ENCODE data around the gene RHBDL1.
A peak's percentile ranks its signal among the peaks of the same experiment; 100 is the strongest.

RHBDL1 gene

GRCh38 chr16:632486-633335 lies 42.8 kb upstream of the RHBDL1 start:
- H3K4me3 ChIP-seq (ENCODE audit: low read length): no peak overlapping the region
- no peak for TF ChIP-seq ZNF274 (IDR thresholded peaks at IDR 0.05; ENCODE audit: low read depth, low read length)

GRCh38 chr16:633336-634050 lies 42.0 kb upstream of the RHBDL1 start:
- H3K4me3 ChIP-seq (ENCODE audit: low read length): no peak overlapping the region
- no peak for TF ChIP-seq ZNF274 (IDR thresholded peaks at IDR 0.05; ENCODE audit: low read depth, low read length)

GRCh38 chr16:634051-634670 lies 41.3 kb upstream of the RHBDL1 start:
- no peak overlapping the region for H3K4me3 ChIP-seq (ENCODE audit: low read length)
- TF ChIP-seq ZNF274 (IDR thresholded peaks at IDR 0.05; ENCODE audit: low read depth, low read length): no peak

- peak overlapping the region; percentile 65; the same call in 1 of the 2 replicates for H3K4me3 ChIP-seq (ENCODE audit: low read length)
Observed at GRCh38 chr16:634996-635395, 40.5 kb upstream of the RHBDL1 start.

GRCh38 chr16:635573-636205 lies 39.8 kb upstream of the RHBDL1 start:
- H3K4me3 ChIP-seq (ENCODE audit: low read length): peak overlapping the region; percentile 65
- TF ChIP-seq ZNF274 (IDR thresholded peaks at IDR 0.05; ENCODE audit: low read depth, low read length): no peak

More at GRCh38 chr16:634996-635395, 40.5 kb upstream of the RHBDL1 start:
- no peak for TF ChIP-seq ZNF274 (IDR thresholded peaks at IDR 0.05; ENCODE audit: low read depth, low read length)

- H3K4me3 ChIP-seq (ENCODE audit: low read length): peak within 1 kb of the TSS; percentile 65
- no peak for TF ChIP-seq ZNF274 (IDR thresholded peaks at IDR 0.05; ENCODE audit: low read depth, low read length)
Observed at GRCh38 chr16:636206-637080, 39.0 kb upstream of the RHBDL1 start, which contains the start of gene METTL26. METTL26 (minus strand) TSS chr16:636305; CDS start chr16:636290, 15 bp downstream.

- TF ChIP-seq ZNF274 (IDR thresholded peaks at IDR 0.05; ENCODE audit: low read depth, low read length): no peak
- peak overlapping the region; percentile 33; the same call in 1 of the 2 replicates for H3K4me3 ChIP-seq (ENCODE audit: low read length)
Observed at GRCh38 chr16:637081-638018, 38.1 kb upstream of the RHBDL1 start.

- no peak overlapping the region for H3K4me3 ChIP-seq (ENCODE audit: low read length)
- no peak for TF ChIP-seq ZNF274 (IDR thresholded peaks at IDR 0.05; ENCODE audit: low read depth, low read length)
Observed at GRCh38 chr16:638034-638543, 37.4 kb upstream of the RHBDL1 start.

- no peak for TF ChIP-seq ZNF274 (IDR thresholded peaks at IDR 0.05; ENCODE audit: low read depth, low read length)
Observed at GRCh38 chr16:638836-639235, 36.6 kb upstream of the RHBDL1 start.

GRCh38 chr16:640614-641013 lies 34.9 kb upstream of the RHBDL1 start:
- no peak overlapping the region for H3K4me3 ChIP-seq (ENCODE audit: low read length)
- no peak for TF ChIP-seq ZNF274 (IDR thresholded peaks at IDR 0.05; ENCODE audit: low read depth, low read length)

More at GRCh38 chr16:638836-639235, 36.6 kb upstream of the RHBDL1 start:
- no peak overlapping the region for H3K4me3 ChIP-seq (ENCODE audit: low read length)

- H3K4me3 ChIP-seq (ENCODE audit: low read length): peak within 1 kb of the TSS; percentile 76
- no peak for TF ChIP-seq ZNF274 (IDR thresholded peaks at IDR 0.05; ENCODE audit: low read depth, low read length)
Observed at GRCh38 chr16:641326-642188, 33.9 kb upstream of the RHBDL1 start, which contains the start of gene MCRIP2. MCRIP2 (plus strand) TSS chr16:641828; CDS start chr16:641992, 164 bp downstream.

Data from GM08714 (cell line).